Fibroblast of the conjunctiva (primary cell): Measurements from ENCODE around the gene NTRK3.

ENCODE experiments used
- DNase-seq: peaks from one replicate; pipeline ENCODE4 v3.0.0-alpha.2; 2010; ENCODE audit warnings: low read depth

The NTRK3 gene

GRCh38 chr15:88257311-88258092 lies 963 bp upstream of the NTRK3 start:
- no peak for DNase-seq

- no peak for DNase-seq
Measured at GRCh38 chr15:88255484-88256278, 858 bp downstream of the NTRK3 start.

- no peak for DNase-seq
Measured at GRCh38 chr15:88255087-88255483, 1.5 kb downstream of the NTRK3 start.

- no peak for DNase-seq
Measured at GRCh38 chr15:88252441-88252840, 4.1 kb downstream of the NTRK3 start.

- DNase-seq: no peak
Measured at GRCh38 chr15:88250826-88251225, 5.7 kb downstream of the NTRK3 start.

GRCh38 chr15:88249220-88249619 lies 7.3 kb downstream of the NTRK3 start:
- DNase-seq: no peak

- no peak for DNase-seq
Measured at GRCh38 chr15:88247914-88248313, 8.6 kb downstream of the NTRK3 start.

GRCh38 chr15:88246666-88247446 lies 9.7 kb downstream of the NTRK3 start:
- peak; percentile 30 for DNase-seq

GRCh38 chr15:88246081-88246480 lies 10.5 kb downstream of the NTRK3 start:
- DNase-seq: no peak

GRCh38 chr15:88243895-88244787 lies 12.4 kb downstream of the NTRK3 start:
- DNase-seq: no peak

GRCh38 chr15:88242586-88243555 lies 13.7 kb downstream of the NTRK3 start:
- no peak for DNase-seq

GRCh38 chr15:88241461-88241860 lies 15.1 kb downstream of the NTRK3 start:
- DNase-seq: no peak

GRCh38 chr15:88241060-88241459 lies 15.5 kb downstream of the NTRK3 start:
- no peak for DNase-seq

- DNase-seq: no peak
Measured at GRCh38 chr15:88239594-88239993, 16.9 kb downstream of the NTRK3 start.

- peak; percentile 12 for DNase-seq
Measured at GRCh38 chr15:88238618-88239430, 17.7 kb downstream of the NTRK3 start.

GRCh38 chr15:88234711-88235110 lies 21.8 kb downstream of the NTRK3 start:
- no peak for DNase-seq

GRCh38 chr15:88233921-88234320 lies 22.6 kb downstream of the NTRK3 start:
- no peak for DNase-seq

GRCh38 chr15:88232771-88233201 lies 23.8 kb downstream of the NTRK3 start:
- no peak for DNase-seq

- DNase-seq: no peak
Measured at GRCh38 chr15:88231909-88232644, 24.5 kb downstream of the NTRK3 start.
